CD4-positive, alpha-beta T cell treated with Interferon alpha-2 for 1 hour (primary cell): Measurements from ENCODE around the gene RGL4.
"Not testable (repeated sequence)": the region's sequence is repeated elsewhere in the genome, so short reads cannot be mapped to it uniquely, and the experiment has no call there.

Experiments
- DNase-seq, 2 donors: peaks; one replicate each; pipeline ENCODE4 v3.0.0-alpha.2; 2020 to 2022

Gene RGL4

DNA sequence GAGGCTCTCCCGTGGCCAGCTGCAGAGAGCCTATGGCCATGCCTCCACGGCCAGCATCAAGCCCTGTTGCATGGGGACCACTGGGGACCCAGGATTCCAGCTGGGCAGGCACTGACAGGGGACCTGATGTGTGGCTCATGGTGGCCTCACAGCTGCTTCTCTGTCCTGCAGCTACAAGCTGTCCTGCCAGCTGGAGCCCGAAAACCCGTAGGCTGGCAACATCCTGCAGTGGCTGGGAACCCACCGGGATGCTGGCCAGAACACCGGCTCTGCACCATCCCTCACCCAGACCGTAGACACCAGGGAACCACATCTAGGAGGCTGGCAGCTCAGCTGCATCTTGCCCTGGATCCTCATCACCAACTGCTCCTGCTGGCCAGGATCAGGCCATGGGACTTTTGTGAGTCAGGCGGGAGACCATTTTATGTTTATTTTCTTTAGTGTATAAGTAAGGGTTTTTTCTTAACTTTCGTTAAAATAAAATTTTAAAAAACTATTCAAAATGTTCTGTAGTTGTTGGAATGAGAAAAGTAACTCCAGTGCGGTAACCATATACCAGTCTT lies 7.9 kb downstream of the RGL4 start:
- no peak for DNase-seq

DNA sequence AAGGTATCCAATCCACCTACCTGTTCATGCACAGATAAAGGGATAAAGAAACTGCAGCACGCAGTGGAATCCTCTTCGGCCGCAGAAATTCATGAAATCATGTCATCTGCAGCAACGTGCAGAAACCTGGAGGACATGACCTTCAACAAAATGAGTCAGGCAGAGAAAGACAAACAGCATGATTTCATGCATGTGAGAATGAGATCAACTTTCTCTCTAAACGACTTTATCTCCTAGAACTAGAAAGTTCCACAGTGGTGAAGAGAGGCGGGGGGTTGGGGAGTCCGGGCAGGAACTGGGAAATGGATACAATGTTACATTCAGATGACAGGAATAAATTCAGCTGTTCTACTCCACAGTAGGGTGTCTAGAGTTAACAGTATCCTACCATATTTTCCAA lies 9.9 kb downstream of the RGL4 start:
- no peak for DNase-seq

DNA sequence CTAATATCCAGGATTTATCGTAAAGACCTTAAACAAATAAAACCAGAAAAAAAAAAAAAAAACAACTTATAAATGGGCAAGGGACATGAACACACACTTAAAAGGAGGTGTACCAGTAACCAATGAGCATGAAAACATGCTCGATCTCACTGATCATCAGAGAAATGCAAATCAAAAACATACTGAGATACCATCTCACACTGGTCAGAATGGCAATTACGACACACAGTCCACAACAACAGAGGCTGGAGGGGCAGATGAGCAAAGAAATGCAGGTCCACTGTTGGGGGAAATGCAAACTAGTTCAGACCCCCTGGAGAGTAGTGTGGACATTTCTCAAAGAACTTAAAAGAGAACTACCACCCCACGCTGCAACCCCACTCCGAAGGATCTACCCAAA lies 13.2 kb downstream of the RGL4 start:
- DNase-seq, result no peak

DNA sequence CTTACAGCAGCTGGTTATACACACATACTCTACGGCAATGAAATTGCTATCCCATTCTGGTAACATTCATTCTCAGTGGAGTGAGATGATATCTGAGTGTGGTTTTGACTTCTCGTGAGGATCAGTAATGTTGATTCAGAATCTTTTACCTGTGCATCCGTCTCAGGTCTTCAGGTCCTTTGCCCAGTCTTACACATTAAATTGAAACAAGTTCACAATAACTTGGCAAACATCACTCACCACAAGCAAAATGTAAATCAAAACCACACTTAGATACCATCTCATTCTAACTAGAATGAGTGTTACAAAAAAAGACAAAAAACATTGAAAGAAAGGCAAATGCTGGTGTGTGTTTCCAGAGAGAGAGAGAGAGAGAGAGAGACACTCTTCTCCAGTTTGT lies 14.0 kb downstream of the RGL4 start:
- DNase-seq, result no peak

DNA sequence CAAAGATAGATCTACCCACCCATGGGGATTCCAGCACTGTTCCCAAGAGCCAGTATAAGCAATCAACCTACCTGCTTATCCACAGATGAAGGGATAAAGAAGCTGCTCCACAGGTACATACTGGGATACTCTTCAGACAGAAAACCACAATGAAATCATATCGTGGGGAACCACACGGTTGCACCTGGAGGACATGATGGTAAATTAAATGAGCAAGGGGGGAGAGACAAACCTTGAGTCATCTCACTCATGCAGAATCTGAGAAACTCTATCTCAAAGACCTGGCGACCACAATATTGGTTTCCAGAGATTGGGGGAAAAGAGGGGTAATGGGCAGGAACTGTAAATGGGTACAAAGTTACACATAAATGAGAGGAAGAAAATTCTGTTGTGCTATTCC lies 14.5 kb downstream of the RGL4 start:
- DNase-seq, result no peak

DNA sequence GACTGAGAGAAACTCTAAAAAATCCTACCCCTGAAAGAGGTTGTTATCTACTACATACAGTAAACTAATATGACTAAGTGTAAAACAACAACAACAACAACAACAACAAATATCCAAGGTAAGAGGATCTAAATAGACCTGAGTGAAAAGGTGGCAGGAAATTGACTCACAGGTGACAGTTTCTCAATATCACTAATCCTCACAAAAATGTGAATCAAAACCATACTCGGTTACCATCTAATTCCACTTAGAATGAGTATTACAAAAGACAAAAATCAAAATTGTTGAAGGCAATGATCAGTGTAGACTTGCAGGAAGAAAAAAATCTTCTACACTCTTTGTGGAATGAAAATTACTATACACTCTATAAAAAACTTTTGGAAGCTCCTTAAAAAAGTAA lies 17.5 kb downstream of the RGL4 start:
- DNase-seq, result no peak

DNA sequence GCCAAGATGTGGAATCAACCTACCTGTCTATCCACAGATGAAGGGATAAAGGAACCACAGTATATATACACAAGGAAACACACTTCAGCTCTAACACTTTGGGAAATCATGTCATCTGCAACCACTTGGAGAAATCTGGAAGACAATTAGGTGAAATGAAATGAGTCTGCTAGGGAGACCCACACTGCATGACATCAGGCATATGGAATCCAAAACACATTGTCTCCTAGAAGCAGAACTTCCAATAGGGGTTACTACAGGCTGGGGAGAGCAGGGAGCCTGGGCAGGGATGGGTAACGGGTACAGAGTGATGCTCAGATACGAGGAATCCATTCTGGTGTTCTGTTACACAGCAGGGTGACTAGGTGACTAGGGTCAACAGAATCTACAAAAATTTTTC lies 18.3 kb downstream of the RGL4 start:
- DNase-seq, result no peak

DNA sequence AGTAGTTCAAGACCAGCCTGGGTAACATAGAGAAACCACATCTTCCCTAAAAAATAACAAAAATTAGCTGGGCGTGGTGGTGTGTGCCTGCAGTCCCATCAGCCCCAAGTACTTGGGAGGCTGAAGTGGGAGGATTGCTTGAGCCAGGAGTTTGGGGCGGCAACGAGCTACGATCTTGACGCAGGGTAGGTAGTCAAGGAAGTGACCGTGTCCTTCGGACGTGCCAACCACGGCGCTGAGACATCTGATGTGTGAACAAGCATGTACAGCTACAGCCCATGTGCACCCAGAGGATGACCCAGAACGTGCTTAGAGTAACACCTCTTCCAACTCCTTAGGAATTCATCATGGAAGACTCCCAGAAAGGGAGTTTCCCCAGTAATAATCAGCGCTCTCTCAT lies 21.4 kb downstream of the RGL4 start:
- DNase-seq, result no peak

DNA sequence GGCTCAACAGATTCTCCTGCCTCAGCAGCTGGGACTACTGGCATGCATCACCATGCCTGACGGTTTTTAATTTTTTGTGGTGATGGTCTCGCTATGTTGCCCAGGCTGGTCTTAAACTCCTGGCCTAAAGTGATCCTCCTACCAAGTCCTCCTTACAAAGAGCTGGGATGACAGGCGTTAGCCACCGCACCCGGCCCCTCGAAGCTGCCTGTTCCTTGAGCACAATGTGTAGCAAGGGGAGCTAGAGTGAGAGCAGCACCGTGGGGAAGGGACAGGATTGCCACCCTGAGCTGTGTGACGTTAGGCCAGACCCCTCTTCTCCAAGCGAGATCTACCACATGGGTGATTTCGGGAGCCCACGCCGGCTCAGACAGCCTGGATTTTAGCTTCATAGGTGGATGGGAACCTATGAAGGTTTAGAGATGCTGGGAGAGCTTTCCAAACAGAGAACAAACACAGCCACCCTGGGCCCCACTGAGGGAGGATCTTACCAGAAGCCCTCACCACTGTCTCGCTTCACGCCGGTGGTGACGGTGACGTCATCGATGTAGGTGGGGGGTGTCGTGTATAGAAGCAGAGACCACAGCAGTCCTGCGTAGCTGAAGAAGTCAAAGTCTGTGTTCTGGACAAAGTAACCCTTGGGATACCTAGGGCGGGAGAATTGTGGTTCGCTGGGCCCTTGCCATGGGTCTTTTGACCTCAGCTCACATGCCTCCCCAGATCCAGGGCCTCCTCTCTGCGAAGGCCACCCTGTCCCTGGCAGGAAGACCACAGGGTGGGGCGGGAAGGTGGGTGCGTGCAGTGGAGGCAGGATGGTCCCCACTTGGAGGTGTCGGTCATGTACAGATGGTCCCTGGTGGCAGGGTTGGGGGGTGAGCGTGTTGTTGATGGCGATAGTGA lies 23.1 kb downstream of the RGL4 start:
- no peak for DNase-seq

DNA sequence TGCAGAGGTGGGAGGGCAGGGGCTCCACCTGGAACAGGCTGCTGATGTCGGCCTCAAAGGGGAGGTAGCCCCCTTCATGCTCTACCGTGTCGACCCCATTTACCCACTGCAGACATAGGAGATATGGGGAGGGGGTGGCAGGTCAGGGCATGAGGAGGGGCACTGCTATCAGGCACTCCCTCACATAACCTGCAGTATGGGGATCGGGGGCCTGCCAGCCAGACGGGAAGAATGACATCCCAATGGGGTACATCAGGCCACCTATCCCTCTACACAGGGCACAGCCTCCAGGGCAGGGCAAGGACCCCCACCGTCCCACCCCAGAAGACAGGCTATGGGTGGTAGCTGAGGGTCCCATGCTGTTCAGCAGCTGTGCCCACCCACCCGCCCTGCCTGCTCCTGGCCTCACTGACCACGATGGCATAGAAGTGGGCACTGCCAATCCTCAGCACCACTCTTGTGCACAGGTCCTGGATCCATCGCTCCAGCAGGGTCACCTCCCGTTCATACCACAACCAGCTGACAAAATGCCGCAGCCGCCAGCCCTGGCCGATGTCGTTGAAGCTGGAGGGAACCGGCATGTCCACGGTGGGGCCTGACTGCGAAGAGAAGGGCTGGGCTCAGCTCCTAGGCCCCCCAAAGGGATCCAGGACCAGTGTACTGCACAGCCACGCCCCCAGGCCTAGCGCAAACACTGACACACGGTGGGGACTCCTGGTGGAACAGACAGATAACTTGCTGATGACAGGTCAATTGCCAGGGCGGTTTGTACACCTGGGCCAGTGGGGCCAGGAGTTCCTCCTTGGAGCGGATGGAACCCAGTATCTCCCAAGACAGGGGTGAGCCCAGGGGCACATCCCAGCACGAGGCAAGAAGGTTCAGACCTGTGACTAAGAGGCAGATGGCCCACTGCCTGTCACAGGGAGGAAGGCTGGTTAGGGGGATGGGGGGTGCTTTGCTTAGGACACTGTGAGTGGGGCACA lies 24.1 kb downstream of the RGL4 start:
- no peak for DNase-seq

DNA sequence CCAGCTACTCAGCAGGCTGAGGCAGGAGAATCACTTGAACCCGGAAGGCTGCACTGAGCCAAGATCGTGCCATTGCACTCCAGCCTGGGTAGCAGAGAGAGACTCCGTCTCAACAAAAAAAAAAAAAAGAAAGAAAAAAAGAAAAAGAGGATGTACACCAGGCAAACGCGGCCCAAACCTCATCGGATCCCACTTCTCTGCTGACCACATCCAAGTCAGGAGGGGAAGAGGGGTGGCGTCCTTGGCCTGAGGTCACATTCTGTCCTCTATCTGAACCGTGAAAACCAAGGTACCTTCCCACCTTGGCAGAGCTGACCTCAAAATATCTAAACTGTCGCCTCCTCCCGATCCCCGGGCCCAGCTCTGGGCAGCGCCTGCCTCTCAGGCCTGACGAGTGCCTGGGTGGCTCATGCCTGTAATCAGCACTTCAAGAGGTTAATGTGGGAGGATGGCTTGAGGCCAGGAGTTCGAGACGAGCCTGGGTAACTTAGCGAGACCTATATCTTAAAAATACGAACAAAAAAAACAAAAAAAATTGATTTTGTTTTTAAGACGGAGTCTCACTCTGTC lies 25.1 kb downstream of the RGL4 start:
- no peak for DNase-seq

DNA sequence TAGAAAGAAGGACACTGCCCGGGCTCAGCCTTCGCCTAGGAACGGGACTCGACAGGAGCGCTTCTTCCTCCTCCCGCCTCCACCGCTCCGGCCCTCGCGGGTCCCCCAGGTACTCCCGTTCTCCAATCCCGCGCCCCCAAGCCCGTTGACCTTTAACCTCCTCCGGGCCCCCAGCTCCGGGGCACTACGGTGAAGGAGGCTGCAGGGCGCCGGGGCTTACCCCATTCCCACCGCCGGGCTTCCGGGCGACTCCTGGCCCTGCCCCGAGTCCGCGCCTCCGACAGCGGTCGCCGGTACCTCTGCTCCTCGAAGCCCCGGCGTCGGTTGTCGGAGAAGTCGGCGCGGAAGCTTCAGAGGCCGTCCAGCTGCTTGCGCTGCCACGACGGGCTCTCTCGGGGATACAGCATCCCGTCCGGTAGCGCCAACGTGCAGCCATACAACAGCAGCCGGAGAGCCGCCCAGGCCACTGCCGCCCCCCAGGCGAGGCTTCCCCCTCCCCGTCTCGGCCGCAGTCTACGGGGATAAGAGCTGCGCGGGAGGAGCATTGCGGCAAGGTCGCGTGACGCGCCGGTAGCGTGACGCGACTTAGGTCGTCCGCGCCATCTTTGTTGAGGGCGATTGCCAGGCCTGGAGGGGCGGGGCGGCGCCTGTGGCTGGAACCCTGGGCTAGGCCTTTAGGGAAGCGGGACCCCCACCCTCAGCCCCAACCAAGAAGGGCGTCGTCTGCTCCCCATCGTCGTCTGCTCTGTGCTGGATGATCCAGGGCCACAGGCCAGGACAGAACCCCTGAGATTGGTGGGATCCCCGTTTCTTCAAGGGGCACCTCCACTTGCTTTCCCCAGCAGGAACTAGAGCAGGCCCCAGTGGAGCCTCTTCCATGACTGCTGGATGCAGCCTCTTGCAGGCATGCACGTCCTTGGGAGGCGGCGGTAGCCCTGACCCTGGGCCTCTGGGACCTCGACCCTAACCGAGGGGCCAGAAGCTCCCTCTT lies 26.3 kb downstream of the RGL4 start:
- DNase-seq, result peak; percentile 84 to 86

DNA sequence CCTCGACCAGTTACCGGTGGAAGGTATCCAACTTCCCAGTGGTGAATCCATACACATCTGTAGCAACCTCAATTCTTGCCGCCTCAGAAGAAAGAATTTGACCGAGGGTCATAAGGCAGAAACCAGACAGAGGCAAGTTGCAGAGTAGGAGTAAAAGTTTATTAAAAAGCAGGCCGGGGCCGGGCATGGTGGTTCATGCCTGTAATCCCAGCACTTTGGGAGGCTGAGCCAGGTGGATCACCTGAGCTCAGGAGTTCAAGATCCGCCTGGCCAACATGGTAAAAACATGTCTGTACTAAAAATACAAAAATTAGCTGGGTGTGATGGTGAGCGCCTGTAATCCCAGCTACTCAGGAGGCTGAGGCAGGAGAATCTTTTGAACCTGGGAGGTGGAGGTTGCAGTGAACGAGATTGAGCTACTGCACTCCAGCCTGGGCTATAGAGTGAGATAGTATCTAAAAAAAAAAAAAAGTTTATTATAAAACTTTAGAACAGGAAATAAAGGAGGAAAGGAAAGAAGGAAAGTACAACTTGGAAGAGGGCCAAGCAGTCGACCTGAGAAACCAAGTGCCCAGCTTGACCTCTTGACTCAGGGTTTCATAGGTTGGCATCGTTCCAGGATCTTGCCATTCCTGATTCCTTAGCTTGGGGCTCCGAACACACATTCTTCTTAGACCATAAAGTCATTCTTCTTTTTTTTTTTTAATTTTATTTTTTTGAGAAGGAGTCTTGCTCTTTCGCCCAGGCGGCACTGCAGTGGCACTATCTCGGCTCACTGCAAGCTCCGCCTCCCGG lies 27.8 kb downstream of the RGL4 start:
- DNase-seq, result no peak

DNA sequence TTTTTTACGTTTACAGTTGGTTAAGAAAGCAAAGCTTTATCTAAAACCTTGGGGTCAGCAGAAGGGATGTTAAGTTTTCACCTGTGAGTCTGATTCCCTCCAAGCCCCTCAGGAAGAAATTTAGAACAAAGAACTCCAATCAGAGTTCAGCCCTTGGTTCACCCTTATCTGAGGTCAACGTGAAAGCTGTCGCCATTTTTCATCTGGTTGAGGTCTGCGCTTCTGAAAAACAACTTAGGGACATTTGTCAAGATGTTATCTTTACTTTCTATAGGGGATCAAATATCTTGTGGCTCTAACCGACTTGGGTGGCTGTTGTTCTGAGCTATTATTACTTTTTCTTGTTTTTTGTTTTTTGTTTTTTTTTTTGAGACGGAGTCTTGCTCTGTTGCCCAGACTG lies 30.0 kb downstream of the RGL4 start:
- no peak for DNase-seq

DNA sequence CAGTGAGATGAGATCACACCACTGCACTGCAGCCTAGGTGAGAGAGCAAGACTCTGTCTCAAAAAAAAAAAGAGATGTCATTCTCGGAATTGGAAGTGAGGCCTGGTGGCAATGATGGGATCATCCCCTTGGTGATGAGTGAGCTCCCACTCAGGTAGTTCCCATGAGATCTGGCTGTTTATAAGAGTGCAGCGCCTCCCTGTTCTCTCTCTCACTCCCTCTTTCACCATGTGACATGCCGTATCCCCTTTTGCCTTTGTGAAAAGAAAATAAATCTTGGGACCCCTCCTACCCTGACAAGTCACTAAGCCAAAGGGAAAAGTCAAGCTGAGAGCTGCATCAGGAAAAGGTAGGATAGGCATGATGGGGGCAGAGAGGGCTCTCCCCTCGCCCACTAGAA lies 31.3 kb downstream of the RGL4 start:
- DNase-seq, result no peak

DNA sequence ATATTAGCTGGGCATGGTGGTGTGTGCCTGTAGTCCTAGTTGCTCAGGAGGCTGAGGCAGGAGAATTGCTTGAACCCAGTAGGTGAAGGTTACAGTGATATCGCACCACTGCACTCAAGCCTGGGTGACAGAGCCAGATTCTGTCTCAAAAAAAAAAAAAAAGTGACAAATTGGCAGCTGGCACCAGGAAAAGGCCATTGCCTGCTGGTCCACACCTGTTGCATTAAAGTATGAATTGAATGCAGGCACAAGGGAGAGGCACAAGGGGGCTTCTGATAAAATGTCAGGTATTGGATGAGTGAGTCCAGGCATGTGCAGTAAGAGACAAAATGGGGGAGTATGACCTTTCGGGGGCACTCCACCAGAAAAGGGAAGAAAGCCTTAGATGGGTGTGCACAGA lies 31.9 kb downstream of the RGL4 start:
- no peak for DNase-seq

DNA sequence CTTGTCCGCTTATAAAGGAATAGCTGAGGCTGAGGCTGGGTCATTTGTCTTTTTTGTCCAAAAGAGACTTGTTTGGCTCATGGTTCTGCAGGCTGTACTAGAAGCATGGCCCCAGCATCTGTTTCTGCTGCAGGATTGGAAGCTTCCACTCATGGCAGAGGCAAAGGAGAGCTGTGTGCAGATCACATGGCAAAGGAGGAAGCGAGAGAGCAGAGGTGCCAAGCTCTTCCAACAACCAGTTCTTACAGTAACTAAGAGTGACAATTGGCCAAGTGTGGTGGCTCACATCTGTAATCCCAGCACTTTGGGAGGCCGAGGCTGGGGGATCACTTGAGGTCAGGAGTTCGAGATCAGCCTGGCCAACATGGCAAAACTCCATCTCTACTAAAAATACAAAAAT lies 37.3 kb downstream of the RGL4 start:
- not testable (repeated sequence) for DNase-seq

DNA sequence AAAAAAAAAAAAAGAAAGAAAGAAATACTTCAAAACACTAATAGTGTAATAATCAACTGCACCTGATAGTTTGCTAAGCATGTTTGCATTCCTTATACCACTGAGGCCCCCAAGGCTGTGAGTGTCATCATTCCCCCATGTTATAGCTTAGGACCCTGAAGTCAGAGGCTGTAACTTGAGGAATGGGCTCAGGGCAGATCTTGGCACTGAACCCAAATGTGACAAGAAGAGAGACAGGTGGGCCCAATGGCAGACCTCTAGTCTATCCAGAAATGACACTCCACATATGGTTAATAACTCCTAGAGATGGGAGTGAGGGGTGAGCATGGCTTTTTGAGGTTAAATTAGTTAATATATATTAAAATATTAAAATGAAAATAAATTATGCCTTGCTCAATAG lies 46.9 kb downstream of the RGL4 start:
- no peak for DNase-seq

DNA sequence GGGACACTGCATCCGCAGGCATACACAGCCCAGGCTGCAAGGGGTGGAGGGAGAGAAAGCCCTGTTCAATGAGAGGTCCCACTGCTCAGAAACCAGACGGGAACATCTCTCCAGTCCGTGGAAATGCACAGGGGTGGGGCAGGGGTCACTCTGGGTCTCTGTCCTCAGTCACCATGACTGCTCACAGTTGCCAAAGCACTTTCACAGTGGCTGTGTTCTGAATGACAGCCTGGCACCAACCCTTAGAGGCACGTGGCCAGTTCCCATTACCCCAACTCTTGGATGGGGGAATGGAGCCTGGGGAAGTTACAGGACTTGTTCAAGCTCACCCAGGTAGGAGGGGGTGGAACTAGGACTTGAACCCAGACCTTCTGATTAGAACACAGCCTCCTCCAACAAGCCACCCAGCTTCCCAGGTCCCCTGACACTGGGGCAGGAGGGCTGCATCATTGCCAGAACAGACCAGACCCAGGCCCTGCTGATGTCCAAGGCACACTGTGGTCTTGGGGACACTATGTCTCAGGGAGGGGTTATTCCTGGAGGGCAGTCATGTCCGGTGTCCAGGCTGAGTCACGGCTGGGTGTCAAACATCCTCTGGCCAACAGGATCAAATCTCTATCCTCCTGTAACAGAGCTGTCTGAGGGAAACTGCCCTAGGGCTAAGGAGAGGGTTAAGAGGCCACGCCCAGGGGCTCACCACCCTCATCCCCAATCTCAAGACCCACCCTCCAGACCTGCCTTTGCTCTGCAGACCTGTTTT lies 51.9 kb downstream of the RGL4 start:
- no peak for DNase-seq

DNA sequence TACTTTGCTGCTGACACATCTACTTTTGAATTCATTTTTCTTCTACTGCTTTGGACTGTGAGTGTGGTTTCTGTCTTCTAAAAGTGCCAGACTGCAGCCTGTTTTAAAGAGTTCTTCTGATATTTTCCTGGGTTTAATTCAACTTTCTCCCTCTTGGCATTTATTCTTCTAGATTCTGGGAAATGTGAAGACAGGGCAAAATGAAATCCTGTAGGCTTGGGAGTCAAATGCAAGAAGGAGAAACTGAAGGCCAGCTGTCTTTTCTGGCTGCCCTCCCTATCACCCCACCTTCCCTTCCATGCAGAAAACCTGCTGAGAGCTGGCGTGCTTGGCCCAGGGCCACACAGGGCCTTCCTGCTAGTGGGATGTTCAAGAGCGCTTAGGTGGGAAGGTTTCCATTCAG lies 52.5 kb downstream of the RGL4 start:
- DNase-seq, result no peak
